Peyer's patch (tissue), 4 donors: ENCODE measurements around the gene KCTD7. TPM values are rescaled to one million over a fixed set of nuclear protein-coding genes. Genes with fewer than 3 reads are reported as not detected.
"Not testable (repeated sequence)": the region's sequence is repeated elsewhere in the genome, so short reads cannot be mapped to it uniquely, and the experiment has no call there.

ENCODE experiments used
- DNase-seq, 3 donors: peaks; one replicate each; pipeline ENCODE4 v3.0.0-alpha.2; 2017 to 2019
- H3K27ac ChIP-seq, 4 donors: fragments of 200-600 bp; sonication (generic); one replicate each; pipeline ENCODE4 v1.5.1; 2016 to 2019
- H3K27me3 ChIP-seq, 2 donors: fragments of 200-600 bp; sonication (generic); one replicate each; pipeline ENCODE4 v1.5.1; 2019
- H3K36me3 ChIP-seq, 3 donors: fragments of 200-600 bp; sonication (generic); one replicate each; pipeline ENCODE4 v1.5.1; 2016 to 2019
- H3K4me1 ChIP-seq, 4 donors: fragments of 200-600 bp; sonication (generic); one replicate each; pipeline ENCODE4 v1.5.1; 2016 to 2019
- H3K4me3 ChIP-seq, 4 donors: fragments of 200-600 bp; sonication (generic); 1 replicate in 3 of 4; 2 replicates in 1 of 4; pipeline ENCODE4 v1.5.1; 2016 to 2019; ENCODE audit warnings: mild to moderate bottlenecking in 1 of 4
- H3K9me3 ChIP-seq, 4 donors: fragments of 200-600 bp; sonication (generic); one replicate each; pipeline ENCODE4 v1.5.1; 2016 to 2019; ENCODE audit warnings: mild to moderate bottlenecking in 1 of 4
- POLR2A ChIP-seq, 2 donors: fragments of 450-650 bp; IDR thresholded peaks; one replicate each; pipeline ENCODE4 v1.5.1; 2017; ENCODE audit warnings: antibody characterized with exemption in 2 of 2, mild to moderate bottlenecking in 2 of 2, moderate library complexity in 2 of 2
- total RNA-seq, 4 donors: library from RNA; depleted of rRNA; stranded (reverse); fragments of >200 nt; gene quantifications; one replicate each; pipeline ENCODE4 v1.1.0, GENCODE V29; 2016
- TF ChIP-seq, protein P1 (sequence below), 6 experiments: fragments of 450-650 bp in 4 of 6; fragments of 200-600 bp in 2 of 6; sonication (generic) in 1 of 6; IDR thresholded peaks; one replicate each; pipeline ENCODE4 v1.5.1; 2017 to 2019; ENCODE audit warnings: antibody characterized with exemption in 6 of 6, mild to moderate bottlenecking in 3 of 6, moderate library complexity in 1 of 6

Gene KCTD7
- total RNA-seq, 4 donors from 2014 or later, result 6.6 to 20.7 (median 14.3) TPM

GRCh38 chr7:66640802-66641525 lies 12.3 kb downstream of the KCTD7 start:
- peak in 1 of 2 donors; percentile 46 for TF ChIP-seq POLR2A (IDR thresholded peaks at IDR 0.05)
- TF ChIP-seq, protein P1, sequence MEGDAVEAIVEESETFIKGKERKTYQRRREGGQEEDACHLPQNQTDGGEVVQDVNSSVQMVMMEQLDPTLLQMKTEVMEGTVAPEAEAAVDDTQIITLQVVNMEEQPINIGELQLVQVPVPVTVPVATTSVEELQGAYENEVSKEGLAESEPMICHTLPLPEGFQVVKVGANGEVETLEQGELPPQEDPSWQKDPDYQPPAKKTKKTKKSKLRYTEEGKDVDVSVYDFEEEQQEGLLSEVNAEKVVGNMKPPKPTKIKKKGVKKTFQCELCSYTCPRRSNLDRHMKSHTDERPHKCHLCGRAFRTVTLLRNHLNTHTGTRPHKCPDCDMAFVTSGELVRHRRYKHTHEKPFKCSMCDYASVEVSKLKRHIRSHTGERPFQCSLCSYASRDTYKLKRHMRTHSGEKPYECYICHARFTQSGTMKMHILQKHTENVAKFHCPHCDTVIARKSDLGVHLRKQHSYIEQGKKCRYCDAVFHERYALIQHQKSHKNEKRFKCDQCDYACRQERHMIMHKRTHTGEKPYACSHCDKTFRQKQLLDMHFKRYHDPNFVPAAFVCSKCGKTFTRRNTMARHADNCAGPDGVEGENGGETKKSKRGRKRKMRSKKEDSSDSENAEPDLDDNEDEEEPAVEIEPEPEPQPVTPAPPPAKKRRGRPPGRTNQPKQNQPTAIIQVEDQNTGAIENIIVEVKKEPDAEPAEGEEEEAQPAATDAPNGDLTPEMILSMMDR (IDR thresholded peaks at IDR 0.05), result no peak
- Histone ChIP-seq H3K4me3 (no peak overlapping the region), H3K36me3 (peaks cover 0 to 73% (median 0%) of the 10 kb centered on the region in 3 donors), H3K9me3 (no peaks in the 10 kb centered on the region), H3K4me1 (peaks cover 0 to 12% (median 0%) of the 10 kb centered on the region in 4 donors), H3K27ac (peak overlapping the region in 3 of 4 donors; percentile 36 to 66 (median 49)), H3K27me3 (no peaks in the 10 kb centered on the region)
- DNase-seq, result peak in 2 of 3 donors; percentile 72 to 77

- H3K9me3 ChIP-seq, result no peaks in the 10 kb centered on the region
- H3K4me1 ChIP-seq, result peaks cover 0 to 12% (median 0%) of the 10 kb centered on the region in 4 donors
- no peaks in the 10 kb centered on the region for H3K27me3 ChIP-seq
- TF ChIP-seq, protein P1 (IDR thresholded peaks at IDR 0.05), result no peak
- no peak for TF ChIP-seq POLR2A (IDR thresholded peaks at IDR 0.05)
- DNase-seq, result no peak
- no peak overlapping the region for H3K4me3 ChIP-seq
- peak overlapping the region in 2 of 4 donors; percentile 49 to 66 for H3K27ac ChIP-seq
- H3K36me3 ChIP-seq, result peaks cover 0 to 77% (median 0%) of the 10 kb centered on the region in 3 donors
These were observed 12.8 kb downstream of the KCTD7 start for GRCh38 chr7:66641526-66641871.

DNA sequence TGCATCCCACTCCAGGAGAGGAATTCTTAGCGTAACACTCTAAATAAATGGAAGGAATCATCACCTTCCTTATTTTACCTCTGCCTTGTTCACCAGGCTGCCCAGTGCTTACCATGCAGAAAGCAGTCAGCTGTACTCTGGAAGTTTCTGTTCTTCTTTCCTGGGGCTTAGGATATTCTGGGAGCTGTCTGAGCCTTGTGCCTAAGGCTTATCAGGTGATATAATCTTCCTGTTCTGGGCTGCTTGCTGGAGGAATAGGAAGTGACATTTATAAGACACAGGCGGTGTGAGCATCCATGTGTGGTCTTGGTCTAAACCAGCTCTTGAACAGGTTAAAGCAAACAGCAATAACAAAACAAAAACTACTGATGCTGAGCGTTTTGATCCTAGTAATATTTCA lies 13.5 kb downstream of the KCTD7 start:
- Histone ChIP-seq H3K4me1 (peaks cover 0 to 12% (median 0%) of the 10 kb centered on the region in 4 donors), H3K9me3 (no peaks in the 10 kb centered on the region), H3K27me3 (no peaks in the 10 kb centered on the region), H3K36me3 (peaks cover 0 to 77% (median 0%) of the 10 kb centered on the region in 3 donors), H3K27ac (no peak overlapping the region), H3K4me3 (no peak overlapping the region)
- TF ChIP-seq, protein P1 (IDR thresholded peaks at IDR 0.05), result no peak
- TF ChIP-seq POLR2A (IDR thresholded peaks at IDR 0.05), result no peak
- no peak for DNase-seq

GRCh38 chr7:66642932-66643331 lies 14.3 kb downstream of the KCTD7 start:
- TF ChIP-seq, protein P1 (IDR thresholded peaks at IDR 0.05), result no peak
- TF ChIP-seq POLR2A (IDR thresholded peaks at IDR 0.05), result no peak
- Histone ChIP-seq H3K27me3 (no peaks in the 10 kb centered on the region), H3K36me3 (peaks cover 0 to 76% (median 0%) of the 10 kb centered on the region in 3 donors), H3K4me1 (peaks cover 0 to 12% (median 0%) of the 10 kb centered on the region in 4 donors), H3K27ac (no peak overlapping the region), H3K9me3 (no peaks in the 10 kb centered on the region), H3K4me3 (no peak overlapping the region)
- DNase-seq, result no peak

GRCh38 chr7:66643395-66643794 lies 14.7 kb downstream of the KCTD7 start:
- H3K4me3 ChIP-seq, result no peak overlapping the region
- peaks cover 0 to 72% (median 0%) of the 10 kb centered on the region in 3 donors for H3K36me3 ChIP-seq
- no peaks in the 10 kb centered on the region for H3K27me3 ChIP-seq
- no peak overlapping the region for H3K27ac ChIP-seq
- H3K9me3 ChIP-seq, result no peaks in the 10 kb centered on the region
- DNase-seq, result no peak
- TF ChIP-seq, protein P1 (IDR thresholded peaks at IDR 0.05), result no peak
- TF ChIP-seq POLR2A (IDR thresholded peaks at IDR 0.05), result no peak
- peaks cover 0 to 12% (median 0%) of the 10 kb centered on the region in 4 donors for H3K4me1 ChIP-seq

- H3K4me1 ChIP-seq, DNase-seq, H3K4me3 ChIP-seq, H3K27ac ChIP-seq, H3K9me3 ChIP-seq, H3K27me3 ChIP-seq, H3K36me3 ChIP-seq: not testable (repeated sequence)
These were observed 22.3 kb downstream of the KCTD7 start for GRCh38 chr7:66651026-66651425.
